Right cardiac atrium (tissue), 5 donors: ENCODE results near the gene TTC3. TPM values are rescaled to one million over a fixed set of nuclear protein-coding genes. Genes with fewer than 3 reads are reported as not detected.
"Not testable (repeated sequence)": the region's sequence is repeated elsewhere in the genome, so short reads cannot be mapped to it uniquely, and the experiment has no call there.

ENCODE experiments used
- ATAC-seq, 2 donors: fragments of 200-7000 bp; cut with Tn5 transposase; one replicate each; pipeline versions ENCODE4 v1.8.0 to v1.9.1; 2020; ENCODE audit warnings: moderate library complexity in 2 of 2, mild to moderate bottlenecking in 1 of 2
- DNase-seq, 3 donors: peaks; one replicate each; pipeline ENCODE4 v3.0.0-alpha.2; 2020
- H3K27ac ChIP-seq: one replicate; pipeline ENCODE4 v1.5.1; 2013; ENCODE audit warnings: mild to moderate bottlenecking, low read length, control low read depth, moderate library complexity
- H3K27me3 ChIP-seq: one replicate; pipeline ENCODE4 v1.6.1; 2013; ENCODE audit not compliant: control insufficient read depth, insufficient read depth
- H3K4me1 ChIP-seq: one replicate; pipeline ENCODE4 v1.6.1; 2013; ENCODE audit warnings: low read length; ENCODE audit not compliant: control insufficient read depth, insufficient read depth
- H3K4me3 ChIP-seq: one replicate; pipeline ENCODE4 v1.5.1; 2013; ENCODE audit warnings: low read length, control low read depth
- H3K9me3 ChIP-seq: one replicate; pipeline ENCODE4 v1.6.1; 2013; ENCODE audit warnings: low read length; ENCODE audit not compliant: control insufficient read depth
- WGBS: extraction: QIAGEN DNeasy Blood & Tissue Kit; methylation state at CpG from one replicate; pipeline ENCODE4 v1.1.7; 2013; 5-methylcytosine and 5-hydroxymethylcytosine counted together
- intact Hi-C, 4 donors: fragments of 100-400 bp; cut with DNase I; formaldehyde crosslinking; loops; one replicate each; pipeline versions ENCODE4 v1.11.0 to v1.14.0; 2022 to 2023
- polyA plus RNA-seq: library from polyadenylated mRNA; stranded (reverse); fragments of 200-250 nt; gene quantifications from one replicate; pipeline ENCODE4 v1.2.3, GENCODE V29; 2013
- total RNA-seq, 4 donors: library from RNA; stranded (reverse); fragmentation: NEBNext Ultra II Directional; extraction: Animal tissue kit (Norgen Biotek cat#: 25700); gene quantifications; one replicate each; pipeline ENCODE4 v1.2.1, GENCODE V29; 2021
- donor health status: healthy with polysubstance abuse.
- donor health status: DM: no; HTN: yes; CAD: no.
- donor health status: DM: no; HTN: no; CAD: no.
- donor health status: DM: no; HTN: yes; CAD: no; lungs with severe emphysema.
- donor health status: DM: yes; HTN: yes; CAD: no.

The TTC3 gene
- total and polyA plus RNA-seq, 5 donors = 17.9 to 77.8 (median 66.0) TPM

DNA sequence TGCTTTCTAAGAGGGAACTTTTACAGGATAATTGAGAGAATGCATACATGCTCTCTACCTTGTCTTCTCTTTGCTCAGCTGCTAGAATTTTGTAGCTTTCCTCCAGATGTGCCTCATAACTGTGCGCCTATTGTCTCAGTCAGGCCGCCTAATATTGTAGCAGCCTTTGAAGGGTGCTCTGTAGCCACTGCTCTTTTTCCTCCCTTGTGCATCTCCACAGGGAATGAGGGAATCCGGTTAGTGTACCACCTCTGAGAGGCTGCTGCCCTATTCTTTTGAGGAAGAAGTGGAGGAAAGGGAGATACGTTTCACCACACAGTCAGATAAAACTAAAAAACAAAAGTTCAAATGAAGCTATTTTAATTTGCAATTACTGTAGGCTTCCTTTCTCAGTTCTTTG lies 22.8 kb downstream of the TTC3 start:
- 91% methylated on average over 4 of the region's 4 CpGs for WGBS
- Histone ChIP-seq H3K4me3 (no peak overlapping the region), H3K27ac (no peak overlapping the region), H3K4me1 (no peaks in the 10 kb centered on the region), H3K9me3 (no peaks in the 10 kb centered on the region), H3K27me3 (no peaks in the 10 kb centered on the region)
- ATAC-seq (no peak), DNase-seq (no peak)
- intact Hi-C loops = no loop called here

DNA sequence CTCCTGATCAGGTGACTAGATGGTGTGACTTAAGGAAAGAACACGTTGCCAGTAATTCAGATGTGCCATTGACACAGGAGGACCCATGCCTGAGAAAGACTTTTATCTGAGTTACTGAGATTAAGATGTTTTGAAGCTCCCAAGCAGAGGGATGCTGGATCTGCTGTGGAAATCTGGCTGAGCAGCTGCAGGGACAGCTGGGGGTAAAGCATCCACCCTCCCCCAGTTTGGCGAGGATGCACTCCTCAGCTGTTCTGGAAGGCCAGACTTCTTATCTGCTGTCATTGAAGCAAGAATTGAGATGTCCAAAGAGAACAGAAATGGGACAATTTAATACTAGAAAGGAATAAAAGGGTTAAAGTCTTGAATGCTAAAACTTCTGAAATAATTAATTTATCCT lies 25.7 kb downstream of the TTC3 start:
- Histone ChIP-seq H3K9me3 (no peaks in the 10 kb centered on the region), H3K27me3 (no peaks in the 10 kb centered on the region), H3K4me3 (no peak overlapping the region), H3K4me1 (no peaks in the 10 kb centered on the region), H3K27ac (no peak overlapping the region)
- DNase-seq = no peak
- intact Hi-C loops = no loop called here
- no peak for ATAC-seq
- WGBS = 75% methylated on average over 2 of the region's 2 CpGs

DNA sequence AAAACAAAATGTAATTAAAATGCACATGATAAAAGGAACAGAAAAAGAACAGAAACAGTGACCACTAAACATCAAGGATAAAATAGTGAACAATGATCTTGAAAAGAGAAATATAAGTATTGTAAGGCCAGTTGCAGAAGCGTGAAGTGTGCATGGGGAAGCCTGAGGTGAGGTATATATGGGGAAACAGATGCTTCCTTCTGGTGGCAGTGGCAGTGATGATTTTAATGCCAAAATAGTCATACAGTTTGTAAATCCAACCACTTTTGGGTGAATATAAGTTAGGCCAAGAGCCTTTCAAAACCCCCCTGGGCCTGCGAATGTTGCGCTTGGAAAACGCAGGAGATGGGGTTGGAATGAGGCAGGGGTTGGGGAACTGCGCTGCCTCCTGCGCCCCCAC lies 27.3 kb downstream of the TTC3 start:
- ATAC-seq (no peak), DNase-seq (no peak)
- no peak overlapping the region for H3K27ac ChIP-seq
- H3K27me3 ChIP-seq = no peaks in the 10 kb centered on the region
- H3K4me1 ChIP-seq = no peaks in the 10 kb centered on the region
- 96% methylated on average over 6 of the region's 6 CpGs for WGBS
- intact Hi-C loops = no loop called here
- H3K4me3 ChIP-seq = no peak overlapping the region
- no peaks in the 10 kb centered on the region for H3K9me3 ChIP-seq

DNA sequence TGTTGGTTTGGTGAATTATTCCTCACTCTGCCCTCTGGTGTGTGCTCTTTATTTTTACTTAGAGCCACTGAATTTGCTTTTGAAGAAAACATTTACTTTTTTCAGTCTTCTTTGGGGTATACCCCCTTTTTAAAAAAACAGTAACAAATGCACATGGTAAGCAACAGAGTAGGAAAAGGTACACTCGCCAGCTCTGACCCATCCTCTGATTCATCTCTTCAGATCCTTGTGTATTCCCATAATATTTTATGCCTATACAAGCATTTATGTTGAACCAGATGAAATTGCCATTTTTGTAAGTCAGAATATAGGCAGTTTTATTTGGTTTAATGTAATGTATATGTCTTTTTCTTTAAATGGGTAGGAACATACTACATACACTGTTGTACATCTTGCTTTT lies 28.3 kb downstream of the TTC3 start:
- intact Hi-C loops = no loop called here
- DNase-seq = no peak
- 91% methylated on average over 1 of the region's 1 CpG for WGBS
- H3K4me1 ChIP-seq = no peaks in the 10 kb centered on the region
- no peak overlapping the region for H3K27ac ChIP-seq
- H3K27me3 ChIP-seq = no peaks in the 10 kb centered on the region
- H3K4me3 ChIP-seq = no peak overlapping the region
- no peak for ATAC-seq
- no peaks in the 10 kb centered on the region for H3K9me3 ChIP-seq

DNA sequence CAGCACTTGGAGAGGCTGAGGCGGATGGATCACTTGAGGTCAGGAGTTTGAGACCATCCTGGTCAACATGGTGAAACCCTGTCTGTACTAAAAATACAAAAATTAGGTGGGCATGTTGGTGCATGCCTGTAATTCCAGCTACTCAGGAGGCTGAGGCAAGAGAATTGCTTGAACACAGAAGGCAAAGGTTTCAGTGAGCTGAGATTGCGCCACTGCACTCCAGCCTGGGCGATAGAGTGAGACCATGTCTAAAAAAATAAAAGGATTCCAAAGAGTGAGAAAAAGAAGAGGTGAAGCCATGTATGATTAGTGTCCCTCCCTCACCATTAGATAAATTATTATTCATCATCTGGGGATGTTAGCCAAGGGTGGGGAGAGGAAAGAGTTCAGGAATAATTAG lies 29.7 kb downstream of the TTC3 start:
- H3K9me3 ChIP-seq, H3K27ac ChIP-seq, H3K4me3 ChIP-seq, H3K27me3 ChIP-seq, ATAC-seq, H3K4me1 ChIP-seq, DNase-seq, intact Hi-C loops: not testable (repeated sequence)
- 96% methylated on average over 3 of the region's 3 CpGs for WGBS

DNA sequence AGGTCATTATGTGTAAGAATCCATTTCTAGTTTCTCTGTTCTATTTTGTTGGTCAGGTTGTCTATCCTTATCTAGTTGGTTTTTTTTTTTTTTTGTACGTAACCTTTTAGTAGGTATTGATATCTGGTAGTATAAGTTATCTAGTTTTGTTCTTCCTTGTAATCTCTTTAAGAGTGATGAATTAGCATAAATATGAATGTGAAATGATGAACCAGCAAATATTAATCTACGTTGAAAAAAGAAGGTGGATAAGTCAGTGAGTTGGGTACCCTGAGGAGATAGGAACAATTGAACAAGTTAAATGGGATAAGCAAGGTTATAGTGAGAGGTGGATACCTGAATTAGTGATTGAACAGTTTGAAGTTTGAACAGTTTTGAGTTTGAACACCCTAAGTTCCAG lies 33.9 kb downstream of the TTC3 start:
- Histone ChIP-seq H3K27ac (no peak overlapping the region), H3K4me1 (no peaks in the 10 kb centered on the region), H3K4me3 (no peak overlapping the region), H3K9me3 (no peaks in the 10 kb centered on the region), H3K27me3 (no peaks in the 10 kb centered on the region)
- intact Hi-C loops = no loop called here
- WGBS = 97% methylated on average over 2 of the region's 2 CpGs
- DNase-seq = no peak
- ATAC-seq = no peak

DNA sequence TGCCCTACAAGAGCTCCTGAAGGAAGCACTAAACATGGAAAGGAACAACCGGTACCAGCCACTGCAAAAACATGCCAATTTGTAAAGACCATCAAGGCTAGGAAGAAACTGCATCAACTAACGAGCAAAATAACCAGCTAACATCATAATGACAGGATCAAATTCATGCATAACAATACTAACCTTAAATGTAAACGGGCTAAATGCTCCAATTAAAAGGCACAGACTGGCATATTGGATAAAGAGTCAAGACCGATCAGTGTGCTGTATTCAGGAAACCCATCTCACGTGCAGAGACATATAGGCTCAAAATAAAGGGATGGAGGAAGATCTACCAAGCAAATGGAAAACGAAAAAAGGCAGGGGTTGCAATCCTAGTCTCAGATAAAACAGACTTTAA lies 38.0 kb downstream of the TTC3 start:
- H3K27ac ChIP-seq, intact Hi-C loops, H3K9me3 ChIP-seq, H3K4me1 ChIP-seq, H3K4me3 ChIP-seq, H3K27me3 ChIP-seq, ATAC-seq, DNase-seq: not testable (repeated sequence)
- WGBS = 94% methylated on average over 5 of the region's 6 CpGs

DNA sequence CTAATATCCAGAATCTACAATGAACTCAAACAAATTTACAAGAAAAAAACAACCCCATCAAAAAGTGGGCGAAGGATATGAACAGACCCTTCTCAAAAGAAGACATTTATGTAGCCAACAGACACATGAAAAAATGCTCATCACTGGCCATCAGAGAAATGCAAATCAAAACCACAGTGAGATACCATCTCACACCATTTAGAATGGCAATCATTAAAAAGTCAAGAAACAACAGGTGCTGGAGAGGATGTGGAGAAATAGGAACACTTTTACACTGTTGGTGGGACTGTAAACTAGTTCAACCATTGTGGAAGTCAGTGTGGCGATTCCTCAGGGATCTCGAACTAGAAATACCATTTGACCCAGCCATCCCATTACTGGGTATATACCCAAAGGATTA lies 41.2 kb downstream of the TTC3 start:
- intact Hi-C loops, H3K27ac ChIP-seq, ATAC-seq, DNase-seq, H3K4me1 ChIP-seq, H3K4me3 ChIP-seq, H3K27me3 ChIP-seq, H3K9me3 ChIP-seq: not testable (repeated sequence)
- WGBS = 96% methylated on average over 1 of the region's 3 CpGs

DNA sequence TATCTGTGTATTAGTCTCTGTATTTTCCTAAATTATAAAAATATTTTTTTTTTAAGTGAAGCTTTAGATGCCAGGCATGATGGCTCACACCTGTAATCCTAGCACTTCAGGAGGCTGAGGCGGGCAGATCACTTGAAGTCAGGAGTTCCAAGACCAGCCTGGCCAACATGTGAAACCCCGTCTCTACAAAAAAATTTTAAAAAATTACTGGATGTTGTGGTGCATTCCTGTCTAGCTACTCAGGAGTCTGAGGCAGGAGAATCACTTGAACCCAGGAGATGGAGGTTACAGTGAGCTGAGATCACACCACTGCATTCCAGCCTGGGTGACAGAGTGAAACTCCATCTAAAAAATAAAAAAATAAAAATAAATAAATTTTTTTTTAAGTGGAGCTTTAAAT lies 43.4 kb downstream of the TTC3 start:
- H3K27me3 ChIP-seq, H3K4me3 ChIP-seq, DNase-seq, H3K9me3 ChIP-seq, intact Hi-C loops, H3K27ac ChIP-seq, H3K4me1 ChIP-seq, ATAC-seq: not testable (repeated sequence)
- 94% methylated on average over 2 of the region's 2 CpGs for WGBS

DNA sequence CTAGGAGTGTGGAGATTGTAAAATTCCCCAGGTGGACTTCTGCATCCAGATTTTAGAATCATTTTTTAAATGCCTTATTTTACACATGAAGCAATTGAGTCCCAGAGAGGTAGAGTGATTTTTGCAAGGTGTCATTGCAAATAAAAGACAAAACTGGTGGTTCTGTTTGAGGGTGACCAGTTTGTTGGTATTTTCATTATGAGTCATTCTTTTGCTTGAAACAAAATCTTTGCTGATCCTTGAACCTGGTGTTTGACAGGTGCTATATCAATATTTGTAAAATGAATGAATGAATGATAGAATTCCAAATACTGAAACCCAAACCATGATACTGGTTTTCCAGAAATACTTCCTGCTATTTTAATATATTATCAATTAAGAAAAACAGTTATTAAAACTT lies 44.1 kb downstream of the TTC3 start:
- Histone ChIP-seq H3K4me3 (no peak overlapping the region), H3K27me3 (no peaks in the 10 kb centered on the region), H3K9me3 (no peaks in the 10 kb centered on the region), H3K27ac (no peak overlapping the region), H3K4me1 (no peaks in the 10 kb centered on the region)
- intact Hi-C loops = no loop called here
- no peak for DNase-seq
- no peak for ATAC-seq

DNA sequence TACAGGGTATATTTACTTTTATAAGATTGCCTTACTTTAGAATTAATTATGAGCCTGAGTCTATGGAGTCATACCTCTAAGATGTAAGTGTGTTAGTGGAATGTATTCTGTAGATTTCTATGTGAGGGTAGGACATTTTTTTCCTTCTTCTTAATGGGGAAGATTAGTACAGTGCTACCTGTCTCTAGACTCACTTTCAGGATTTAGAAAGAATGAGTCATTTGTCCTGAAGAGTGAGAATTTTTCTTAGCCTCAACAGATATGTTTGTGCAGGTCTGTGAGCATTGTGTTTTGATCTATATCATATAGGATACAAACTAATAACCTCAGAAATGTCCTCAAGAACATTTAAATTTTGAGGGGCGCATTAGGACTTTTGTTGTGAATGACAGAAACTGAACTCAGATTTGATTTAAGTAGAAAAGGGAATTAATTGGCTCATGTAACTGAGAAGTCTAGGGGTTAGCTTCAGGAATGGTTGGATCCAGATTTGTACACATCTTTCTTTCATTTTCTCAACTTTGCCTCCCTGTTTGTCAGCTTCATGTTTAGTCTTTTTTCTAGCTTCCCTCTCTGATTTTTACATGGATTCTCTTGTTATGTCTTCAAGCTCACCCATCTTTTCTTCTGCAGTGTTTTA lies 45.3 kb downstream of the TTC3 start:
- Histone ChIP-seq H3K9me3 (no peaks in the 10 kb centered on the region), H3K27ac (no peak overlapping the region), H3K4me1 (no peaks in the 10 kb centered on the region), H3K27me3 (no peaks in the 10 kb centered on the region), H3K4me3 (no peak overlapping the region)
- DNase-seq (no peak), ATAC-seq (no peak)
- 0% methylated on average over 1 of the region's 1 CpG for WGBS
- intact Hi-C loops = no loop called here
